OCI-LY3 (cell line): ENCODE measurements around the gene TSPAN14.

Experiments
- H2AFZ ChIP-seq: fragments of 200-600, 300-600 bp; shearing (Covaris generic); 2 replicates; pipeline ENCODE4 v1.6.0; 2014; ENCODE audit warnings: antibody characterized with exemption, low read depth, low read length
- H3K27ac ChIP-seq: fragments of 200-600, 300-600 bp; sonication (generic); 2 replicates; pipeline ENCODE4 v1.5.1; 2014; ENCODE audit warnings: mild to moderate bottlenecking, low read length, moderate library complexity, mixed read lengths
- H3K27me3 ChIP-seq: fragments of 200-600, 300-600 bp; sonication (generic); 2 replicates; pipeline ENCODE4 v1.6.1; 2014; ENCODE audit warnings: low read depth, low read length, mixed read lengths
- H3K36me3 ChIP-seq: fragments of 200-600, 300-600 bp; sonication (generic); replicated peaks from 2 replicates; pipeline ENCODE3; 2014; ENCODE audit warnings: low read depth, low read length, mixed read lengths
- H3K4me1 ChIP-seq: fragments of 300-600, 200-600 bp; sonication (generic); 2 replicates; pipeline ENCODE4 v1.6.1; 2014; ENCODE audit warnings: low read length, mixed read lengths
- H3K4me2 ChIP-seq: fragments of 200-600, 300-600 bp; sonication (generic); 2 replicates; pipeline ENCODE4 v1.6.1; 2014; ENCODE audit warnings: low read length, mixed read lengths
- H3K4me3 ChIP-seq: fragments of 300-600, 200-600 bp; sonication (generic); 2 replicates; pipeline ENCODE4 v1.5.1; 2014; ENCODE audit warnings: antibody characterized with exemption, mild to moderate bottlenecking, low read length, moderate library complexity
- H3K79me2 ChIP-seq: fragments of 300-600, 200-600 bp; shearing (Covaris generic); 2 replicates; pipeline ENCODE4 v1.6.1; 2014; ENCODE audit warnings: mild to moderate bottlenecking, low read length, mixed read lengths
- H3K9ac ChIP-seq: fragments of 300-600, 200-600 bp; shearing (Covaris generic); 2 replicates; pipeline ENCODE4 v1.6.0; 2014; ENCODE audit warnings: mild to moderate bottlenecking, low read length, moderate library complexity
- H3K9me3 ChIP-seq: fragments of 200-600, 300-600 bp; shearing (Covaris generic); 2 replicates; pipeline ENCODE4 v1.6.1; 2014; ENCODE audit warnings: low read length, mixed read lengths; ENCODE audit not compliant: insufficient read depth
- H4K20me1 ChIP-seq: fragments of 200-600, 300-600 bp; sonication (generic); 2 replicates; pipeline ENCODE4 v1.6.1; 2016; ENCODE audit warnings: low read length, mixed read lengths; ENCODE audit not compliant: insufficient read depth
- EZH2phosphoT487 ChIP-seq: fragments of 200-600 bp; shearing (Covaris generic); IDR thresholded peaks from 2 replicates; pipeline ENCODE4 v1.6.1; 2018; ENCODE audit warnings: antibody characterized with exemption, mixed run types, low read depth
- TF ChIP-seq, protein P1 (sequence below): fragments of 200-600, 300-600 bp; sonication (generic); IDR thresholded peaks from 2 replicates; pipeline ENCODE4 v1.5.1; 2014; ENCODE audit warnings: antibody characterized with exemption, low read length, low read depth

TSPAN14 gene

DNA sequence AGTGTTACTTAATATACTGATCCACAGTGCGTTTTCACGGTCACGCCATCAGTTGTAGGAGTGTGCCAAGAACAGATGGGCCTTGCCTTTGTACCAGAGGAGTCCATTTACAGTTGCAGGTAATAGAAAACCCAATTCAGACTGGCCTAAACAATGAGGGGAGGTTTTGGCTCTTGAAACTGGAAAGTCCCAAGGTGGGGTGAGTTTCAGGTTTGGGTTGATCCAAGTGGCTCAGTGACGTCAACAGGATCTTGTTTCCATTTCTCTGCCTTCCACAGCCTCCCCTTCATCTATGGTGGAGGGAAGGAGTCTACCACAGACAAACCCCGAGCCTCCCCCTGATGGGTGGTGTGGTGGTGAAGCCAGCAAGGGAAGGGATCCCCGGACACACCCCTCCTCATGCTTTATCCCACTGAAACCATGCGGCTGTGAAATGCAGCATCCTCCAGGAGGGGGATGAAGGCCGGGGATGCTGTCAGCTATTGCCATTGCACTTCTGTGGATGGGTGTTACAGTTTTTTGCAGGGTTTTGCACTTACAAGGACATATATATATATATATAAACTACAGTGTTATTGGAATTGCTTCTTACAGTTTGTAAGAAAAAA, 68.8 kb downstream of the TSPAN14 start:
- H3K79me2 ChIP-seq, result no peaks in the 10 kb centered on the region
- H3K9me3 ChIP-seq, result no peaks in the 10 kb centered on the region
- no peak overlapping the region for H3K4me3 ChIP-seq
- H3K4me2 ChIP-seq, result no peak overlapping the region
- no peak overlapping the region for H2AFZ ChIP-seq
- no peak overlapping the region for H3K9ac ChIP-seq
- H3K27ac ChIP-seq, result no peak overlapping the region
- no peaks in the 10 kb centered on the region for H3K36me3 ChIP-seq
- H4K20me1 ChIP-seq, result no peaks in the 10 kb centered on the region
- no peaks in the 10 kb centered on the region for H3K27me3 ChIP-seq
- TF ChIP-seq, protein P1, sequence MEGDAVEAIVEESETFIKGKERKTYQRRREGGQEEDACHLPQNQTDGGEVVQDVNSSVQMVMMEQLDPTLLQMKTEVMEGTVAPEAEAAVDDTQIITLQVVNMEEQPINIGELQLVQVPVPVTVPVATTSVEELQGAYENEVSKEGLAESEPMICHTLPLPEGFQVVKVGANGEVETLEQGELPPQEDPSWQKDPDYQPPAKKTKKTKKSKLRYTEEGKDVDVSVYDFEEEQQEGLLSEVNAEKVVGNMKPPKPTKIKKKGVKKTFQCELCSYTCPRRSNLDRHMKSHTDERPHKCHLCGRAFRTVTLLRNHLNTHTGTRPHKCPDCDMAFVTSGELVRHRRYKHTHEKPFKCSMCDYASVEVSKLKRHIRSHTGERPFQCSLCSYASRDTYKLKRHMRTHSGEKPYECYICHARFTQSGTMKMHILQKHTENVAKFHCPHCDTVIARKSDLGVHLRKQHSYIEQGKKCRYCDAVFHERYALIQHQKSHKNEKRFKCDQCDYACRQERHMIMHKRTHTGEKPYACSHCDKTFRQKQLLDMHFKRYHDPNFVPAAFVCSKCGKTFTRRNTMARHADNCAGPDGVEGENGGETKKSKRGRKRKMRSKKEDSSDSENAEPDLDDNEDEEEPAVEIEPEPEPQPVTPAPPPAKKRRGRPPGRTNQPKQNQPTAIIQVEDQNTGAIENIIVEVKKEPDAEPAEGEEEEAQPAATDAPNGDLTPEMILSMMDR, result no peak
- no peaks in the 10 kb centered on the region for H3K4me1 ChIP-seq

DNA sequence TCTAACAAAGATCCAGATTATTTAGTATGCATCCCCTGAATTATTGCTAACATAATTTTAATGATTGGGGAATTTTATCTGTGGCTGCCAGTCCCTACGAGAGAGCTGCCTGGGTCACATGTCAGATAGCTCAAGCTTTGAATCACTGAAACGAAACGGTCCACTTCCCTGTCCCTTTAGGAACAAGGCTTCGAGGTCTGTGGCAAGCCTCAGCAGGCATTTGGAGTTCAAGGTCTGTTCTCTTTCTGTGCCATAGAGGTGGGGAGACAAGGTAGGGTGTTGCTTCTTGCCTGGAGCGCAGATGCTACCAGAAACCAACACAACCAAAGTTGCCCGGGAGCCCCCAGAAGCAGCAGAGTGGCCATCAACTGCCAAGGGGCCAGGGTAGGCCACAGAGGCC, 69.7 kb downstream of the TSPAN14 start:
- no peaks in the 10 kb centered on the region for H3K9me3 ChIP-seq
- peaks cover 5% of the 10 kb centered on the region for H3K4me1 ChIP-seq
- TF ChIP-seq EZH2phosphoT487, result no peak
- H4K20me1 ChIP-seq, result no peaks in the 10 kb centered on the region
- no peaks in the 10 kb centered on the region for H3K79me2 ChIP-seq
- H3K9ac ChIP-seq, result no peak overlapping the region
- no peaks in the 10 kb centered on the region for H3K36me3 ChIP-seq
- H3K4me3 ChIP-seq, result no peak overlapping the region
- no peak overlapping the region for H3K27ac ChIP-seq
- H3K4me2 ChIP-seq, result no peak overlapping the region
- no peak overlapping the region for H2AFZ ChIP-seq
- H3K27me3 ChIP-seq, result no peaks in the 10 kb centered on the region

DNA sequence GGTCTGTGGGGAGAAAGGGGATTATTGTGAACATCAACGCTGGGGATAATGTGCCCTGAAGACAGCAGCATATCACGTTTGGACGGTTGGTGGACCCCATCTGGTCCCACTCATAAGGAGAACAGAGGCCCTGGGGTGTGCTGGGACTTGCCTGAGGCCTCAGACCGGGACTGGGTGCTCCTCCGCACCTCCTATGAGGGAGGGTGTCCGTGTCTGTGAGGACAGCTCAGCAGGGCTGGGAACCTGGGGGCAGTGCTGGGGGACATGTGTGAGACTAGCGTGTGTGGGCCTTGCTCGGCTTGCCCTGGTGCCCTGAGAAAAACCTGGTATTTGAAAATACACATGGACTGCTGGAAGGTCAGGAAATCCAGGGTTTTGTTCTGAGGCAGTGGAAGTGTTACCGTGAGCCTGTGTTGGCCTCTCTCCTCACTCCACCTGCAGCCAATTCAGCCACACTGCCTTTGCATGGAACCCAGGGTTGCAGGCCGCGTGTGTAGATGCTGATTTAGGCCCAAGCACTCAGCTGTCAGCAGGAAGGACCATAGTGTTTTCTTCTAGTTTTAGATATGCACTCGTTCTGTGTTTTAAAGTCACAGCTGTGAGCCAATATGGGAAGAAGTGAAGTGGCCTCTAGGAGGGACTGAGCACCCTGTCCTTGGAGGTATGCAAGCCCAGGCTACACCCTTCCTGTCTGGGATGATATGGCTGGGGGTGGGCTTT, 70.2 kb downstream of the TSPAN14 start:
- Histone ChIP-seq H3K27me3 (no peaks in the 10 kb centered on the region), H3K4me1 (peaks cover 5% of the 10 kb centered on the region), H3K4me2 (no peak overlapping the region), H3K36me3 (no peaks in the 10 kb centered on the region), H3K79me2 (no peaks in the 10 kb centered on the region), H3K9ac (no peak overlapping the region), H3K9me3 (no peaks in the 10 kb centered on the region), H4K20me1 (no peaks in the 10 kb centered on the region), H3K27ac (no peak overlapping the region), H2AFZ (no peak overlapping the region), H3K4me3 (no peak overlapping the region)
- TF ChIP-seq, protein P1, result no peak
- TF ChIP-seq EZH2phosphoT487, result no peak

DNA sequence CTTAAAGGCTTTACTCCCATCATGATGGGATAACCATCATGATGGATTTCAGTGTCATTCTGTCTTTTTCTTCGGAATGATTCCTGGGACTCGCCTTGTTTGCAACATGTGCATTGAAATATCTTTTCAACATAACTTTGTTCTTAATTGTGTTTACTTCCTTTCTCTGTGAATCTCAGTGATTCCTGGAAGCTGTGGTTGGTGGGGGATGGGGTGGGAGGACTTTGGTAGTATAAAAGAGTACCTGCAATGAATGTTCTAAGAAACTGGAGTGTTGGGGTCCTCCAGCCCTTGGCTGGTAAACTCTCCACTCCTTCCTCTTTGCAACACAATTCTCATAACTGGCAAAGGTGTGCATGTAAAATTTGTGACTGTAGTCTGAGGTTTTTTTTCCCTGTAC, 72.1 kb downstream of the TSPAN14 start:
- no peaks in the 10 kb centered on the region for H3K36me3 ChIP-seq

More for the DNA sequence above, 72.1 kb downstream of the TSPAN14 start:
- Histone ChIP-seq H2AFZ (no peak overlapping the region), H3K79me2 (no peaks in the 10 kb centered on the region), H3K27me3 (no peaks in the 10 kb centered on the region), H3K4me1 (peaks cover 7% of the 10 kb centered on the region), H4K20me1 (no peaks in the 10 kb centered on the region), H3K9ac (no peak overlapping the region), H3K27ac (no peak overlapping the region), H3K4me3 (no peak overlapping the region), H3K9me3 (no peaks in the 10 kb centered on the region), H3K4me2 (no peak overlapping the region)
- TF ChIP-seq, protein P1, result no peak
- TF ChIP-seq EZH2phosphoT487, result no peak
